Measurements from ENCODE around the gene LRIT2. TPM values are rescaled to one million over a fixed set of nuclear protein-coding genes. Genes with fewer than 3 reads are reported as not detected.

Gene LRIT2
- total RNA-seq, 1 experiment from 2014 or later = not detected

GRCh38 chr10:84221916-84222315 lies 3.4 kb downstream of the LRIT2 start:
- no peak overlapping the region for H2BK12ac ChIP-seq (ENCODE audit: insufficient read length, low read depth, low read length)
- no peaks in the 10 kb centered on the region for H3K79me1 ChIP-seq (ENCODE audit: insufficient read depth, low read depth, low read length, poor library complexity, severe bottlenecking)
- H2AFZ ChIP-seq (ENCODE audit: low read length) = no peak overlapping the region
- no peak overlapping the region for H3T11ph ChIP-seq (ENCODE audit: low read length)
- TF ChIP-seq CTCF (conservative IDR thresholded peaks at IDR 0.05) = no peak
- H3K18ac ChIP-seq (ENCODE audit: insufficient read length, low read depth, low read length) = no peak overlapping the region
- H3K14ac ChIP-seq (ENCODE audit: insufficient read depth, low read length) = no peak overlapping the region
- H4K8ac ChIP-seq (replicated peaks; ENCODE audit: insufficient read length, low read depth, low read length) = no peak overlapping the region
- Mint-ChIP-seq H3K27ac (no peak overlapping the region), H3K36me3 (ENCODE audit: insufficient read depth in 1 of 3, low read depth in 3 of 3) (no peaks in the 10 kb centered on the region; a peak in 1 of 7 replicates), H3K4me3 (no peak overlapping the region), H3K4me1 (no peaks in the 10 kb centered on the region), H3K9me3 (no peaks in the 10 kb centered on the region), H3K27me3 (ENCODE audit: low read depth) (peaks cover 36% of the 10 kb centered on the region)
- no CpG with 5 or more reads among the region's 8 CpGs for WGBS (ENCODE audit: extremely low coverage, insufficient read length, low lambda C conversion rate)
- H3K27ac ChIP-seq (ENCODE audit: insufficient read length, low read depth, low read length) = no peak overlapping the region
- no peaks in the 10 kb centered on the region for H3K23me2 ChIP-seq (ENCODE audit: insufficient read length, low read depth, low read length, poor library complexity, severe bottlenecking)
- H4K91ac ChIP-seq (ENCODE audit: insufficient read length, low read depth, low read length) = no peak overlapping the region
- no peak overlapping the region for H3K4ac ChIP-seq (ENCODE audit: low read depth, low read length)
- no peak overlapping the region for H3K9ac ChIP-seq (ENCODE audit: extremely low read depth, insufficient read length, low read length)
- no peak overlapping the region for H3K4me2 ChIP-seq (ENCODE audit: insufficient read depth, insufficient read length, low read length)
- no peak overlapping the region for H2BK15ac ChIP-seq (ENCODE audit: low read depth, low read length)
- no peaks in the 10 kb centered on the region for H3K27me3 ChIP-seq (ENCODE audit: insufficient read depth, low read length)
- no peak overlapping the region for H3K56ac ChIP-seq (ENCODE audit: insufficient read length, low read depth, low read length)
- H3K9me3 ChIP-seq (ENCODE audit: control insufficient read depth, low read depth, low read length) = no peaks in the 10 kb centered on the region
- no peak overlapping the region for H2BK20ac ChIP-seq (ENCODE audit: low read depth, low read length, poor library complexity, severe bottlenecking)
- H3K79me2 ChIP-seq (ENCODE audit: insufficient read depth, low read length) = no peaks in the 10 kb centered on the region
- no peak overlapping the region for H2BK120ac ChIP-seq (ENCODE audit: low read depth, low read length, poor library complexity, severe bottlenecking)
- no peak overlapping the region for H2AK5ac ChIP-seq (ENCODE audit: insufficient read length, low read length)
- H4K20me1 ChIP-seq (ENCODE audit: control insufficient read depth, insufficient read depth, insufficient read length) = no peaks in the 10 kb centered on the region
- no peak overlapping the region for H2BK5ac ChIP-seq (ENCODE audit: insufficient read length, low read length)
- no peak for DNase-seq
- no peak overlapping the region for H4K5ac ChIP-seq (ENCODE audit: insufficient read length, low read depth, low read length)
- no peak overlapping the region for H3K23ac ChIP-seq (ENCODE audit: insufficient read length, low read depth, low read length)
- H3K4me1 ChIP-seq (ENCODE audit: insufficient read depth, low read length) = no peaks in the 10 kb centered on the region

All from H9 (cell line).